G401 (cell line): ENCODE measurements around the gene CACTIN. TPM values are rescaled to one million over a fixed set of nuclear protein-coding genes. Genes with fewer than 3 reads are reported as not detected.
"Not testable (repeated sequence)": the region's sequence is repeated elsewhere in the genome, so short reads cannot be mapped to it uniquely, and the experiment has no call there.

ENCODE experiments used
- DNase-seq: peaks from one replicate; pipeline ENCODE4 v3.0.0-alpha.2; 2015; ENCODE audit warnings: low spot score
- in situ Hi-C: cut with HindIII; loops from 2 replicates; pipeline ENCODE4 v1.10.0; 2016; ENCODE audit warnings: low sequenced_read_pairs, mixed read lengths
- total RNA-seq: library from RNA; depleted of rRNA; stranded (reverse); fragments of >200 nt; shearing (Covaris generic); gene quantifications from 2 replicates; pipeline ENCODE4 v1.2.3, GENCODE V29; 2014

The CACTIN gene
- total RNA-seq, 1 experiment from 2014 or later: 43.3 TPM

DNA sequence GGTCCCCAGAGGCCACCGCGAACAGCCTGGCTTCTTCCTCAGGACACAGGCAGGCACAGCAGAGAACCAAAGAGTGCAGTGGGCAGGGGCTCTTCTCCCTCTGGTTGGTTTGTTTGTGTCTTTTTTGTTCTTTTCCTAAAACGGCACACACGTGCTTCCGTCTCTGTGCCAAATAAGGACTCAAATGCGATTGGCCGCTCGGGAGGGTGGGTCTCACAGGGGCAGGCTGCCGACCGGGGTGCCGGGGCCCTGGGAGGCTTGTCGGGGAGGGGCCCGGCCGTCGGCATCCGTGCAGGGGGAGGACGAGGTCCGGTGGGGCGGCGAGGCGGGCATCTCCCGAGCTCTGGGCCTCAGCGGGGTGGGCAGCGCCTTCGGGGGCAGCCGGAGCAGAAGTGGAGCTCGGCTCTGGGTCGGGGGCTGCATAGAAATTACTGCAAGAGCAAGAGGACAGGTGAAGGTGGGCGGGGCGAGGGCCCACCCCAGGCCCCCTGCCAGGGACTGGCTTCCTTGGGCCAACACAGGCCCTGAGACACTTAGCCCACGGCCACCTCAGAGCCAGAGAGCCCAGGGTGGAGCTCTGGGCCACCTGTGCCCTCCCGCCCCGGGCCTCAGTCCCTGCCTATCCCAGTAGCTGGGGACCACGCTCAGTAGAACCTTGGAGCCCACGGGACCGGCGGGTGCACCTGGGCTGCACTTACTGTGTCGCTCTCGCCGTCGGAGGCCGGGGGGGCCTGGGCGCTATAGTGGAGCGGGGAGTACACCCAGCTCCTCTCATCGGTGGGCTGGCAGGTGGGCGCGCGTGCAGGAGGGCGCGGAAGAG lies 6.4 kb upstream of the CACTIN start:
- no peak for DNase-seq
- in situ Hi-C loops: no loop called here

DNA sequence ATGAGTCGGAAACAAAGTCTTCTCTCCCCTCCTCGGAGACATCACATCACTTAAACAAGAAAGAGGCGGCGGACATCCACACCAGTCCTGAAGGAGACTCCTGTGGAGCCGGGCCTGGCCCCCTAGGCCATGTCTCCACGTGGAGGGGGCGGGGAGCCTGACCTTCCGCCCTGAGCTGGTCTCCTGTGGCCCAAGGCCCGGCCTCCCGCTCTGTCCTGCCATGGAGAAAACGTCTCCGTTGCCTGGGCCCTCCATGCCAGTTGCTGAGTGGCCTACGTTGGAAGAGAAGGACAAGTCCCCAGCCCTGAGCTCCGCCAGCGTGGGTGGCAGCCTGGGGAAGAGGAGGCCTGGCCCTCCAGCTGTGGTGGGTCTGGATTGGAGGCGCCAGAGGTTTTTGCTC lies 5.5 kb upstream of the CACTIN start:
- DNase-seq: no peak
- in situ Hi-C loops: no loop called here

- no peak for DNase-seq
- in situ Hi-C loops: no loop called here
Measured at GRCh38 chr19:3631053-3631861, 4.7 kb upstream of the CACTIN start.

DNA sequence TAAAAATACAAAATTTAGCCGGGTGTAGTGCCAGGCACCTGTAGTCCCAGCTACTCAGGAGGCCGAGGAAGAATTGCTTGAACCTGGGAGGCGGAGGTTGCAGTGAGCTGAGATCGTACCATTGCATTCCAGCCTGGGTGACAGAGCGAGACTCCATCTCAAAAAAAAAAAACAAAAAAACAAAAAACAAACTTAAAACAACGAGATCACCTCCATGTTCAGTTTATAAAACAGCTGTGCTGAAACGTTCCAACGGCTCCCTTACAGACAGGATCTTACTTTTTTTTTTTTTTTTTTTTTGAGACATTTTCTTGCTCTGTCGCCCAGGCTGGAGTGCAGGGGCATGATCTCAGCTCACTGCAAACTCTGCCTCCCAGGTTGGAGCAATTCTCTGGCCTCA lies 2.2 kb upstream of the CACTIN start:
- in situ Hi-C loops, DNase-seq: not testable (repeated sequence)

DNA sequence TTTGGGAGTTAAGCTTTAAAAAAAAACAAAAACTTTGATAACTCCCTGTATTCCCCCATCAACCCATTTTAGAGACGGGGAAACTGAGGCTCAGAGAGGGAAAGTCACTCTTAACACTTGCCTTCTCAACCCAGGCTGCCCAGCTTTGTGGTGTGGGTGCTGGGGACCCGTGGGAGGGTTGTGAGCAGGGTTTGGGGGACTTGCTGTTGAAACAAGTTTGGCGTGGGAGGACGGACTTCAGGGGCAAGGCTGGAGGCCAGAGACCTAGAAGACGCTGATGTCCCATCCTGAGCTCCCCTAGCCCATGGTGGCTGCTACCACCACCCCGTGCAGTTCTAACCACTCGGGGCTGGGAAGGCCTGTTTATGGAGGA lies 747 bp upstream of the CACTIN start:
- DNase-seq: no peak
- in situ Hi-C loops: no loop called here

- no peak for DNase-seq
- in situ Hi-C loops: no loop called here
Measured at GRCh38 chr19:3625996-3626472, 556 bp downstream of the CACTIN start.

DNA sequence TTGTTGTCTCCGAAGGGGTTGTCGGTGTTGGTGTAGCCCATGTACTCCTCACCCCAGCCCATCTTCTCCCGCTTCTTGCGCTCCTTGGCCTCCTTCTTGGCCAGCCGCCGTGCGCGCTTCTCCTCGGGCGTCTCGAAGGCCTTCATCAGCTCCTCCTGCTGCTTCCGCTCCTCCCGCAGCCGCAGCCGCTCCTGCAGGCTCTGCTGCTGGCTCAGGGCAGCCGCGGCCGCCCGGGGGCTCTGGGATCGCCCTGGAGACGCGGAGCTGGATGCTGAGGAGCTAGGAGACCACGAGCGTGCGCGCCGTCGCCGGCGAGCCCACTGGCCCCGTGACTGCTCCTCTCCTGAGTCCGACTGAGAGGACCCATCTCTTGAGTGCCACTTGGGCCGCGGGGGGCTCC lies 2.9 kb downstream of the CACTIN start:
- in situ Hi-C loops: loop anchor here (5.0 kb wide), 1 partner anchor 46 kb away; no protein-coding TSS in a partner anchor
- no peak for DNase-seq

DNA sequence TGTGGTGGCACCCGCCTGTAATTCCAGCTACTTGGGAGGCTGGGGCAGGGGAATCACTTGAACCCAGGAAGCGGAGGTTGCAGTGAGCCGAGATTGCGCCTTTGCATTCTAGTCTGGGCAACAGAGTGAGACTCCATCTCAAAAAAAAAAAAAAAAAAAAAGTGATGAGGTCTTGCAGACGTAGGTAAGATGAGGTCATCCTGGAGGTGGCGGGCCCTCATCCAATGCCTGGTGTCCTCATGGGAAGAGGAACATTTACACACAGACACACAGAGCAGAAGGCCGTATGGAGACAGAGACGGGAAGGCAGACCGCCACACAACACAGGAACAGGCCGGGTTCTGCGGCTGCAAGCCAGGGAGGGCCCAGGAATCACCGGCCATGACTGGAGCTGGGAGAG lies 4.4 kb downstream of the CACTIN start:
- no peak for DNase-seq
- in situ Hi-C loops: loop anchor here (5.0 kb wide), 1 partner anchor 45 kb away; no protein-coding TSS in a partner anchor

DNA sequence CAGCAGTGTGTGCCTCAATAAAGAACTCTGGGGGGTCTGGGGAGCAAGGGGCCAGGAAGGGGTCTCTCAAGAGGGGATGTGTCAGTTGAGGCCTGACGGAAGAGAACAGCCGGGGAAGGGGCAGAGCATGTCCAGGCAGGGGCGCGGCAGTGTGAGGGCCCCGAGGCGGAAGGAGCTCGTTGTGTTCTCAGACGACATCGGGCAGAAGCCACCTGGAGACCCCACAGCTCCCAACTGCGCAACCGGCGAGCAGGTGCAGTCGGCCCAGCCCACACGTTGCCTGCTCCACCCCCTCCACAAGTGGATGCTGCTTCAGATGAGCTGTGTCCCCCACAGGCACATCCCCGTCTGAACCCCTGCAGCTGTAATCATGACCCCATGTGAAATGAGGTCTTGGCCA lies 4.9 kb downstream of the CACTIN start:
- in situ Hi-C loops: loop anchor here (5.0 kb wide), 1 partner anchor 44 kb away; no protein-coding TSS in a partner anchor

DNA sequence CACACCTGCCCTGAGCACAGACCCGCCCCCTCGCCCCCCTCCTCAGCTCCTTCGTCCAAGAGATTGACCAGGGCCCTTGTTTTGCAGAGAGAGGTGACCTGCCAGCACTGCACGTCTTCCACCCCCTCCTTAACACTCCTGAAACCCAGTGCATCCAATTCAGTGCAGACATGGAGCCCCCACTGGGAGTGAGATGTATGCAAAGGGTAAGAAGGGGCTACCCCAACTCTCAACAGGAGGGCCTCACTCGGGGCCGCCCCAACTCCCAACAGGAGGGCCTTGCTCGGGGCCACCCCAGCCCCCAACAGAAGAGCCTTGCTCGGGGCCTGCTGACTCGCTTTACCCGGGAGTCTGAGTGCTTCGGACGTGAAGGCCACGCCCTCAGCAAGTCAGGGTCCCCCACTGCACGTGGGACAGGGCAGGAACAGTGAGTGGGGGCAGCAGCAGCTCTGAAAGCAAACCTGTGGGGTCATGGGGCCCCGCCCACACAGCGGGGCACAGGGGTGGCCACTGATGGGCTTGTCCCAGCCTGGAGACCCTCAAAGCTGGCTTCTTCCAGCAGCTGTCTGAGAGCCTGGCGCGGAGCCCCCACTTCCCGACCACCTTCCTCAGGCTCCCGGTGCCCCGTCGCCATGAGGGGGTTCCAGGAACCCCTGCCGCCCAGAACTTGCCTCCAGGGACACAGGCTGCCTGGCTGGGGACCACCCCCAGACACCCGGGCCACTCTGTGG lies 5.6 kb downstream of the CACTIN start:
- in situ Hi-C loops: loop anchor here (5.0 kb wide), 1 partner anchor 44 kb away; no protein-coding TSS in a partner anchor
- no peak for DNase-seq

More for the DNA sequence above, 4.9 kb downstream of the CACTIN start:
- no peak for DNase-seq

DNA sequence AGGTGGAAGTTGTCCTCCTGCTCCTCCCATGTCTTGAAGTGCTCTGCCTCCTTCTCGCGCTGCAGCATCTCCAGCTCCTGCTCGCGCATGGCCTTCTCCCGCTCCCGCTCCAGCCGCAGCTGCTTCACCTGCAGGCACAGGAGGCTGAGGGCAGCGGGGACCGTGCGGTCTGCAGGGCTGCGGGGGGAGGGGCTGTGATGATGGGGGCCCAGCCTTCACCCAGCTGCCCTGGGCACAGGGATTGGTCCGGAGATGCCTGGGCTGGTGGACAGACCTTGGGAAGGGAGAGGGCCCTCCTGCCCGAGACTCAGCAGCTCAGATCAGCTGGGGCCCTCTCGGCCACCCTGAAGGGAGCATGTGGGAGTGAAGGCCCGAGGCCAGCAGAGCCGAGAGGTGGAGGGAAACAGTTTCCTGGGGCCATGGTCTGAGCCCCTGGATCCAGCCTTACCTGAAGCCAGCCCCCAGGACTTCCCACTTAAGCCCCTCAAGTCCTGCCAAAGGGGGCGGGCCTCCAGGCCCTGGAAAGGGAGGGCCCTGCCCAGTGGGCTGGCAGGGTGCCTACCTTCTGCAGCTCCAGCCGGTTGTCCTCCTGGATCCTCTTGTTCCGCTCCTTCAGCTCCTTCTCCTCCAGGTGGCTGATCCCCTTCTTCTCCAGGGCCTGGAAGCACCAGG lies 6.3 kb downstream of the CACTIN start:
- no peak for DNase-seq
- in situ Hi-C loops: loop anchor here (5.0 kb wide), 1 partner anchor 43 kb away; no protein-coding TSS in a partner anchor

- in situ Hi-C loops: loop anchor here (5.0 kb wide), 1 partner anchor 42 kb away; no protein-coding TSS in a partner anchor
- no peak for DNase-seq
Measured at GRCh38 chr19:3619631-3620012, 7.0 kb downstream of the CACTIN start.

GRCh38 chr19:3618811-3619630 lies 7.6 kb downstream of the CACTIN start:
- DNase-seq: no peak
- in situ Hi-C loops: no loop called here

DNA sequence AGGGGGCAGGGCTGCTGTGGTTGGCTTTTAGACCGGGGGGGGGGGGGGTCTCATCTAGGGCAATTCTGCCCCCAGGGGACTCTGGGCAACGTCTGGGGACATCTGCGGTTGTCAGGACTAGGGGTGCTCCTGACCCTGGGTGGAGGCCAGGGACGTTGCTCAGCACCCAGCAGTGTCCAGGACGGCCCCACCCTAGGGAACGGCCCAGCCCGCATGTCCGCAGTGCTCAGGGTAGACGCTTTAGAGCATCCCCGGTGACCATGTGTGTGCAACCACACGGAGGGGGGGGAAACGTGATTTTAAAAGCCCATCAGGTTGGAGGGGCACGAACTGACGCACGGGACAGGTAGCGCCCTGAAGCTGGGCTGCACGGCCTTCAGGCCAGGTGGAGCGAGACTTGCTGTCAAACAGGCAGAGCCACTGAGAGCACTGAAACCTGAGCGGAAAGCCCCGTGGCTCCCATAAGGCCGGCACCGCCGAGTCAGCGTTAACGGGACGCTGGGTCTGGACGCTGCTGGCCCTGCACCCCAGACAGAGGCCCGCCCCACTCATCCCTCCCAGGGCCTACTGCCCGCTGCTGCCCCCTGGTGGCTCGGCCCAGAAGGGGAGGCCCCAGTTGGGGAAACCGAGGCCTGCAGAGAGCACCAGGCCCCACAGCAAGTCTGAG lies 8.3 kb downstream of the CACTIN start:
- no peak for DNase-seq
- in situ Hi-C loops: no loop called here

- no peak for DNase-seq
- in situ Hi-C loops: no loop called here
Measured at GRCh38 chr19:3617463-3617862, 9.1 kb downstream of the CACTIN start.

- no peak for DNase-seq
- in situ Hi-C loops: no loop called here
Measured at GRCh38 chr19:3615524-3616135, 11.0 kb downstream of the CACTIN start.

- no peak for DNase-seq
- in situ Hi-C loops: no loop called here
Measured at GRCh38 chr19:3614858-3615505, 11.6 kb downstream of the CACTIN start.
